Measurements from ENCODE around the gene GPC6.

DNA sequence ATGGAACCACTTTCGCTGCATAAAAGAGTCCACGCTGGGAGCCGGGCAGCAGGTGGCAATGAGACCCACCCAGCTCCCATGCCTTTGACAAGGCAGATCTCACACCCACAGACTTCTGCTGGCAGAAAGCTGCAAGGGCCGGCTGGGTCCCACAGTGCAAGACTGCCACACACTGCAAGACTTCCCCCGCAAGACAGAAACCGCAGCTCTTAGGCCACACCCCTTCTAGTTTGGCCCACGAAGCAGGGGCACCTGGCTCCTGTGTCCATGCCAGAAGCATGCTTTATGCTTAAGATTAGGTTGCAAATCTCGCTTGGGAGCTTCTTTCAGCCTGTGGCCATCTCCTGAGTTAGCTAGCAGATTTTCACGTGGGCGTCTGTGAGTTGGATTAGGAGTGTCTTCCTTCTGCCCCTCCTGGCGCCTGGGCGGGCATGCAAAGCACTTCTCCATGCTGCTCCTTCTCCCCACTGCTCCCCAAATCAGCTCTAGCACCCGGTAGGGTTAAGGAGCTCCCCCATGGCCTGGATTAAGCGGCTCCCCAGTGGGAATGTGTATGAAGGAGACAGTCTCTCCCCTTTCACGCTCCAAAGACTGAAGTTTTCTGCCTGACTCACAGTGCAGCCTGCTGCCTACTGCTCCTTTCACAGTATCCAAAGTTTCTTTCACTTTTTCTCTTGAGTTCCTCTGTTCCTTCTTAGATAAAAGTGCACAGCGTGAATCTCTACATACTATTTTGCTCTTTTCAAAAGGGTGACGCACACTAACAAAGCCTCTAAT lies 17.7 kb downstream of the GPC6 start:
- no peak for TF ChIP-seq TAF1 (IDR thresholded peaks at IDR 0.05; ENCODE audit: borderline replicate concordance, low read depth, low read length)
- TF ChIP-seq POLR2A (IDR thresholded peaks at IDR 0.05; ENCODE audit: low read depth, low read length) = no peak
